GM21528 (cell line): ENCODE results near the gene FOXP3.

Source experiments
- ATAC-seq: cut with Tn5 transposase; IDR thresholded peaks from one replicate; pipeline ENCODE4 v1.9.1; 2021; ENCODE audit warnings: mild to moderate bottlenecking, moderate library complexity; ENCODE audit not compliant: unreplicated experiment, low FRiP score

Gene FOXP3

DNA sequence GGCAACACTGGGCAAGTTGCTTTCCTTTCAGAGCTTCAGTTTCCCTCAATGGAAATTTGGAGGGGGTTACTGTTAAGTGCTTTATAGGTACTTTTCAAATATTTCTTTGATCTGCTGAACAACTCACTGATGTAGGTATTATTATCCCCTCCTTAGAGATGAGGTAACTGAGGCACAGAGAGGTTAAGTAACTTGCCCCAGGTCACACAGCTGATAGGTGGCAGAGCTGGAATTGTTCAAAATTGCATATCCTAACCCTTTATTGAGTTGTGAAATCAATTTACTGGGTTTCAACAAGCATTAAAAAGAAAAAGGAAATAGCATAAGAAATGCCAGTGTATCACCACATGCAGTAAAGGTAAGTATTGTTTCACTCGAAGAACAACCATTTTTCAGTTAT lies 11.7 kb upstream of the FOXP3 start:
- ATAC-seq: no peak

DNA sequence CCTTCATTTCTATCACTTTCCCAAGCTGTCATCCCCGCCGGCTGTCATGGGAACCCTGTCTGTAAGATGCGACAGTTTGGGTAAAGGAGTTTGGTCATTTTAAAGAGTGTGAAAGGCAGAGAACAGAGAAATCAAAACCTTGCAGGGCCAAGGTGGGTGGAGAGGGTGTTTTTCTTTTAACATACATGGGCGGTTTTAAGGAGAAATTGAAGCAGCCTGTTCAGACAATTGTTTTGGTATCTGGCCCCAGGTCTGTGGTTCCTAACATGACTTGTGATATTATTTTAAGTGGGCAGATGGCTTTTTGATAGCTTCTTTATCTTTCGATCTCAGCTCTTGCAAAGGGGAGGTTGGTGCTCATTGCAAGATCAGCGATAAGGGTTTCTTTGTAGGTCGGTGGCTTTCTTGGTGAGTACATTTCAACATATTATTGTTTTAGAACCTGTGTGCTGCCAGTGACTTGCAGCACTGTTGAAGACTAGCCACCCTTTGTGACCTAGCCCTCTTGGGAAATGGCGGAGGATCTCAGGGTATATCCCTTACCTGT lies 8.7 kb upstream of the FOXP3 start:
- ATAC-seq: no peak

DNA sequence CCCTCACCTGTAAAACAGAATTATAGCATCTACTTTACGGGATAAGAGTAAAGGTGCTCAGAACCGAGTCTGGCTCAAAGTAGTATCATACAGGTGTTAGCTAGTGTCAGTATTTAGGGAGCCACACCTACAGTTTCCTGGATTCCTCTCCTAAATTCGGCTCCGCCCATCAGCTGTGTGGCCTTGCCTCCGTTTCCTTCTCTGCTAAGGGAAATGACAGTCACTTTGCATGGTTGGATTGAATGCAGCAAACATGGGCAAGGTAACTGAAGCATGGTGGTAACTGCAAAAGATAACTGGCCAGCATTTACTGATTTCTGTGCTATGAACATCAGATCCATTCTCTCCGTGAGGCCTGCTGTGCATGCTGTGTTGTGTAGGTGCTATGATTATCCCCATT lies 7.9 kb upstream of the FOXP3 start:
- no peak for ATAC-seq

- no peak for ATAC-seq
Observed at GRCh38 chrX:49271341-49271740, 6.8 kb upstream of the FOXP3 start.

- ATAC-seq: no peak
Observed at GRCh38 chrX:49270249-49270921, 5.9 kb upstream of the FOXP3 start.

DNA sequence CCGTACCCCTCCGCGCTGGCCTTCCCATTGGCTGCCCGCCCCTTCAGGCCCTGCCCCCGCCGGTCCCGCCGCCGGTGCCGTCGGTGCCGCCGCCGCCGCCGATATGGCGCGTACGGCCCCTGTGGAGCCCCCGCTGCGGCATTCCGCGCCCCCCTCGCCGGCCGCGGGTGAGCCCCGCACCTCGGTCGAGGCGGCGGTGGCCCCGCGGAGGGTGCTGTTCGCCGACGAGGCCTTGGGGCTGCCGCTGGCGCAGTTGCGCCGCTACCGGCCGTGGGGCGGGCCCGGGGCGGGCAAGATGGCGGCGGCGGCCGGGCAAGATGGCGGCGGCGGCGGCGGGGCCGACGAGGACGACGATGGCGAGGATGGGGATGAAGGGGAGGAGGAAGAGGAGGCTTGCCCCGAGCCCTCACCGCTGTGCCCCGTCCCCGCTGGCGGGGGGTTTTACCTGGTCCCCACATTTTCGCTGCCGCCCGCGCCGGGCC lies 5.3 kb upstream of the FOXP3 start, which contains the start of gene PPP1R3F:
Gene PPP1R3F, plus strand, starts transcription at position 27 of the 482 bp plus-strand sequence. Its CDS starts 77 bp downstream, at position 104.
- ATAC-seq: peak; percentile 18

DNA sequence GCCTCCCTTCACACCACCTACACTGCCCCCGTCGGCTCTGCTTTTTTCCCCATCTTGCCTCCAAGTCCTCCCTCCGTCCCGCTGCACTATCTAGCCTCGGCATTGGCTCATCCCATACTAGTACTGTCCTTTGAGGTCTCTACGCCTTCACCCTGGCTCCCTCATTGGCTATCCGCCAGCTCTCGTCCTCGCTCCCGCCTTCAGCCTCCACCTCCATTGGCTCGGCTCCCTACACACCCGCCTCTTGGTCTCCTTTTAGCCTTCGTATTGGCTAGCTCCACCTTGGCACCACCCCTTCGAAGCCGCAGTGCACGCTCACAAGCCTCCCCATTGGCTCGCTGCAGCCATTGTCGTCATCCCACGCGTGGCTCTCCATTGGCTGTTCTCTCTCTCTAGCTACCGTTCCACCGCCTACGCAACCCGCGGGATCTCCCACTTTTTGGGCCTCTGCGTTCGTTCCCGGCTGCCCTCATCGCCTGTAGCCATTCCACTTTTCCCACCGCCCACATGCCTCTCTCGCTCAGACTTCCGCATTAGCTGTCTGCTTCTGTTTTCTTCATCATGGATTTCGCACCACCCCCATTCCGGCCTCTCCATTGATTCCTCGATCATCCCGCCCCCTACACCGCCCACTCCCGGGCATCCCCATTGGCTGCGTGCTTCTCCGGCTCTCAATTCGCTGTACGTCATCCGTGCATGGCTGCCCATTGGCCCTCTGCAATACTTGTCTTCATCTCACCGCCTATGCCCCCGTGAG lies 4.7 kb upstream of the FOXP3 start:
- peak; percentile 91 for ATAC-seq

GRCh38 chrX:49268702-49269009 lies 4.1 kb upstream of the FOXP3 start:
- ATAC-seq: no peak

GRCh38 chrX:49266523-49267445 lies 2.3 kb upstream of the FOXP3 start:
- ATAC-seq: no peak

GRCh38 chrX:49263631-49264030 lies 879 bp downstream of the FOXP3 start:
- no peak for ATAC-seq

DNA sequence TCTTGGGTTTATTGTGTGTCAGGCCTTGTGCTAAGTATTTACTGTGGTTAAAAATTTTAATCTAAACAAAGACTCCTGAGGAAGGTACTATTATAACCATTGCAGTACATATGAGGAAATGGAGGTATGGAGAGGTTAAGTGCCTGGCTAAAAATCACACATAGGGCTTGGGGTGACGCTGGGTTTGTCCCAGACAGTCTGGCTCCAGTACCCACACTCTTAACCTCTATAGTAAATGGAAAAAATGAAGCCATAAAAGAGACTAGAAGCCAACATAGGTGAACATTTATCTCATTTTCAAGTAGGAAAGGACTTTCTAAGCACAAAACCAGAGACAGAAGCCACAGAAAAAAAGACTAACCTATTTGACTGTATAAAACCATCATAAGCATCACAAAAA lies 1.9 kb downstream of the FOXP3 start:
- ATAC-seq: no peak

GRCh38 chrX:49260221-49260985 lies 4.1 kb downstream of the FOXP3 start:
- no peak for ATAC-seq

- no peak for ATAC-seq
Observed at GRCh38 chrX:49258749-49259124, 5.8 kb downstream of the FOXP3 start.

GRCh38 chrX:49257846-49258748 lies 6.4 kb downstream of the FOXP3 start:
- ATAC-seq: no peak

DNA sequence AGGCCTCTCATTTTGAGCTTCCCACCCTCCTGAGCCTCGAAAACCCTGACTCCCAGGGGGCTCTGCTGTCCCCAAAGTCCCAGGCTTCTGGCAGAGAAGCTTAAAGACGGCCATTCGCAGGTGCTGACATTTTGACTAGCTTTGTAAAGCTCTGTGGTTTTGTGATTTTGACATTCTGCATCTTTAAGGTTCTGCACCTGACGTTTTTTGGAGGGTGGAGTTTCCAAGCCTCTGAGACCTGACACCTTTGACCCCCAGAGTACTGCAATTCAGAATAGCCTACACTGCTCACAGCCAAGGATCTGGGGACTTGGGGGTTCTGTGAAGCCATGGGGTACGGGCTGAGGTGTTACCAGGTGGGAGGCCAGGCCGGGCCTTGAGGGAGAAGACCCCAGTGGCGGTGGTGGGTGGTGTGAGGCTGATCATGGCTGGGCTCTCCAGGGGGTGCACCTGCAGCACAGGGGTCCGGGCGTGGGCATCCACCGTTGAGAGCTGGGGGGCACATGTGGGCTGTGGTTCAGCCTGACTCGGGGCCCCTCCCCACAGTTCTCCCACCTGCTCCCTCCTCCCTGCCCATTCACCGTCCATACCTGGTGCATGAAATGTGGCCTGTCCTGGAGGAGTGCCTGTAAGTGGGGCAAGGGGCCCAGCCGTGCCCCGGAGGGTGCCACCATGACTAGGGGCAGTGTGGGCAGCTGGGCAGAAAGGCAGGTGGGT lies 7.3 kb downstream of the FOXP3 start:
- no peak for ATAC-seq

GRCh38 chrX:49256268-49256995 lies 8.1 kb downstream of the FOXP3 start:
- ATAC-seq: no peak

DNA sequence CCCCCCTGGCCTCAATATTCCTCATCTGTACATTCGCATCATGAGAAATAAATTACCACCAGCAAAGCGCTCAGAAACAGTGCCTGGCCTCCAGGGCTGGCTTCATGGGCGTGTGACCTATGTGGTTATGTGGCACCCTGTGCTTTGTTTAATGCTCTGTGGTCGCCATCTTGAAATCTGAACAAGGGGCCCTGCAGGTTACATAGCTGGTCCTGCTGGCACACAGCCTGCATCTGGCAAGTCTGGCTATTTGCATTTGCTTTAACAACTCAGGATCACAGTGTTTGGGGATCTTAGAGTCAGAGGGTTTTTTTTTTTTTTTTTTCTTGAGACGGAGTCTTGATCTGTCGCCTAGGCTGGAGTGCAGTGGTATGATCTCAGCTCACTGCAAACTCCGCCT lies 9.9 kb downstream of the FOXP3 start:
- ATAC-seq: no peak

DNA sequence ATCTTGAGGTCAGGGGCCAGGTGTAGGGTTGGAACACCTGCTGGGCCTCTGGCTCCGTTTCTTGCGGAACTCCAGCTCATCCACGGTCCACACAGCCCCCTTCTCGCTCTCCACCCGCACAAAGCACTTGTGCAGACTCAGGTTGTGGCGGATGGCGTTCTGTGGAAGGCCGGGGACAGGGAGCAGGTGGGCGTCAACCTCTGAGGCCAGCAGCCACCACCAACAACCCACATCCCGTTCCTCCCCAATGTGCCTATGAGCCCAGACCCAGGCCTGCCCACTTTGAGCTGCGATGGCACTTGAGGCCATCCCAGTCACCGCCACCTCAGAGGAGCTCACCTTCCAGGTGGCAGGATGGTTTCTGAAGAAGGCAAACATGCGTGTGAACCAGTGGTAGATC lies 13.2 kb downstream of the FOXP3 start:
- ATAC-seq: no peak
